Stimulated activated CD8-positive, alpha-beta memory T cell treated with anti-CD3 and anti-CD28 coated beads, Interleukin-7, amount 100 ng/mL, for 48 hours (primary cell): ENCODE data around the gene ERC1.
"Not testable (repeated sequence)": the region's sequence is repeated elsewhere in the genome, so short reads cannot be mapped to it uniquely, and the experiment has no call there.

Experiments
- DNase-seq, 2 donors: peaks; one replicate each; pipeline ENCODE4 v3.0.0-alpha.2; 2020; ENCODE audit warnings: low read depth in 1 of 2; ENCODE audit errors: extremely low read depth in 1 of 2

The ERC1 gene

DNA sequence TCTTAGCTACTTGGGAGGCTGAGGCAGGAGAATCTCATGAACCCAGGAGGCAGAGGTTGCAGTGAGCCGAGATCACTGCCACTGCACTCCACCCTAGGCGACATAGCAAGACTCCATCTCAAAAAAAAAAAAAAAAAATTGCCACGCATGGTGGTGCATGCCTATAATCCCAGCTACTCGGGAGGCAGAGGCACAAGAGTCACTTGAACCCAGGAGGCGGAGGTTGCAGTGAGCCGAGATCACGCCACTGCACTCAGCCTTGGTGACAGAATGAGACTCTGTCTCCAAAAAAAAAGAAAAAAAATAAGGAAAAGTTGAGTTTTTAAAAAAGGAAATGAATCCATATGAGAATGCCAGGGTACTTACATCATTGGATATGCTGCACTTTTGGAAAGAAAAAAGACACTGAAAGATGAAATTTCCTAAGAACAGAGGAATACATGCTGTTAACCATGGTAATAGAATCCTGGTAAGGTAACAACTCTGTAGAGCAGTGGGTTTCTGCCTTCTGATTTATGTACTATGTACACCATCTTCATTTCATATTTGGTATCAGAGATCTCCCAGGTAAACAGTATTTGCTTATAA is 222.7 kb downstream of the ERC1 start:
- no peak for DNase-seq

- no peak for DNase-seq
Measured at GRCh38 chr12:1216560-1216959, 225.5 kb downstream of the ERC1 start.

GRCh38 chr12:1217191-1217949 is 226.3 kb downstream of the ERC1 start:
- no peak for DNase-seq

DNA sequence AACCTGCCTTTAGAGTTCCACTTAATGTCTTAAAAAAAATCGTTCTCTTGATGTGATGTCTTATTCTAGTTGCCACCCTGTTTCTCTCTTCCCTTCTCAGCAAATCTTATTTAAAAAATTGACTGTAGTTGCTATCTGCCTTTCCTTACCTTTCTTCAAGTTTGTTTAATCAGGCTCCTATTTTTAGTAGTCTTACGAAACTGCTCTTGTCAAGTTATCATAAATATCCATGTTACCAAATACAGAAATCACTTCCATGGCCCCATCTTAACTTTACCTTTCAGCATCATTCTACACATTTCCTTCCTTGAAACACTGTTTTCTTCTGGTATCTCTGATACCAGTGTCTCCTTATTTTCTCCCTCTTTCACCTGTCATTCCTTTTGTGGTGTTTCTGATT is 227.3 kb downstream of the ERC1 start:
- no peak for DNase-seq

DNA sequence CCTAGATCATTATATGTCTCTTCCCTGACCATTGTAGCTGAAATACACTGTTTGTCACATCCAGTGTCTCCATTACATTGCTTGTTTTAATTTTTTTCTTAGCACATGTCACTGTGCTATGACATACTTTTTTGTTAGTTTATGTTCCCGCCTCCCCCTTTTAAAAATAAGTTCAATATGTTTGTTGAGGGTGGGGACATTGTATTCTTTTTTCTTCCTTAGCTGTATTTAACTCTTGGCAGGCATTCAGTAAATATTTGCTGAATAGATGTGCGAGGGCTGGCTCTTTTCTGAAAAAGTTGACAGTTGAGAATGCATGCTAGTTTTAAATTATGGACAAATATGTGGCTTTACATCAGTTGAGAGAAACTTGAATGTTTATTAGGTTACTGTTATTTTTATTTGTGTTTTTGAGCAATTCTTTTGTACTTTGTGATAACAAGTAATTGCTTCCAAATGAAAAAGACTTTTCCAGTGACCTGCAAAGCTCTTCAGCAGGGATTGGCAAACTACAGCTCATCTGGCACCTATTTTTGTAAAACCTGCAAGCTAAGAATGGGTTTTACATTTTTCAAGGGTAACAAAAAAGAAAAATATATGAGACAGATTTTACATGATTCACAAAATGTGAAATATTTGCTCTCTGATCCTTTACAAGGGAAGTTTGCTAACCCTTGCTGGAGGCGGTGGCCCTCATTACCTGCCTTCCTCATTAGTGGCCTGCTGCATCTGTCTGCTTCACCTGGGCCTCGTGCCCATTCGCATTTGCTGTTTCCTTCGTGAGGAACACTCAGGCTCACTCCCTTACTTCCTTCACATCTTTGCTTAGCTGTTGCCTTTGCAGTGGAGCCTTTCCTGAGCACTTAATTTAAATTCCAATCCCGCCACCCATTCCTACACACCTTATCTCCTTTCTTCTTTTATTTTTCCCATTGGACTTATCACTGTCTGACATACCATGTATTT is 229.4 kb downstream of the ERC1 start:
- DNase-seq = no peak

DNA sequence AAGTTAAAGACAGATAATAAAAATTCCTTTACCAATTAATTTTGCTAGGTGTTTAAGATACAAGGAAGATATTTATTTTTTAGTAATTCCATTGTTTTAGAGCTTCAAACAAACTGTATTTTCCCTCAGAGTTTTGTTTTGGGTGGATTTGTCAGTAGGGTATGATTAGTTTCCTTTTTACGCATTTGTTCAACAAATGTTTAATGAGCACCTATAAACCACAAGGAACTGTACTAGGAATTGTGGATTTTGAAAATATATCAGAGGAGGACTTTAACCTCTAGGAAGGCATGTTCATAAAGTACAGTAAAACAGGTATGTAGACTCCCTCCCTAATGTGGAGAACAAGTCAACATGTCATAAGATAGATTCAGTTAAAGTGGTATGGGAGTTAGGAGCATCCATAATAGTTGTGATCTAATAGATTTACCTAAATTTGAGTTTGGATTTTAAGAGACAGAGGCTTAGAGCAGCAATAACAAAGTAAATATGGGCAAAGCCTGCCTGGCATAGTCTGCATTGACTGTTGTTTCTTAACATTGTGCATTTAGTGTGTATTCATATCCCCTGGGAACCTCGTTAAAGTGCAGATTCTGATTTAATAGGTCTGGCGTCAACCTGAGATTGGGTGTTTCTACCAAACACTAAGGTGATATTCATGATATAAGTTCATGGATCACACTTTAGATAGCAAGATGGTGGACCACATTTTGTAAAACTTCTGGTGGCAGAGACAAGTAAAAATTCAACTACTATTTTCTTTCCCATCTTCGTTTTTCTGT is 232.0 kb downstream of the ERC1 start:
- no peak for DNase-seq

- no peak for DNase-seq
Measured at GRCh38 chr12:1226951-1227350, 235.9 kb downstream of the ERC1 start.

GRCh38 chr12:1234073-1234472 is 243.1 kb downstream of the ERC1 start:
- DNase-seq = no peak

GRCh38 chr12:1246637-1247036 is 255.6 kb downstream of the ERC1 start:
- no peak for DNase-seq

DNA sequence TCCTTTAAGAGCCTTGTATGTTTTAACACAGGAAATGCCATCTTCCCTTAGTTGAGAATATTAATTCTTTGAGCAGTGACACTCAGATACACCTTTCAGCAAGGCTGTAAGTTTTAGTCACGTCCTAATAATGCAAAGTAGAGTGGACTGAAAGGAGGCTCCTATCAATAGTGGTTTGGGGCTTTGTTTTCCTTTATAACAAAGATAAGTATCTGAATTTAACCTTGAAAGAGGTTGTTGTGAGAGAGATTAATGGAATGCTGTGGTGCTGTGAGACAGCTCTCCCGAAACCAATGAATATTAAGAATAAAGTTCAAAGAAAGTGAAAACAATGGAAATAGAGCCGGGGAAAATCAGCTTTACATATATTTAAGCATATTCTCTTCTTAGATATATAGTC is 259.6 kb downstream of the ERC1 start:
- no peak for DNase-seq

GRCh38 chr12:1252758-1253157 is 261.7 kb downstream of the ERC1 start:
- no peak for DNase-seq

DNA sequence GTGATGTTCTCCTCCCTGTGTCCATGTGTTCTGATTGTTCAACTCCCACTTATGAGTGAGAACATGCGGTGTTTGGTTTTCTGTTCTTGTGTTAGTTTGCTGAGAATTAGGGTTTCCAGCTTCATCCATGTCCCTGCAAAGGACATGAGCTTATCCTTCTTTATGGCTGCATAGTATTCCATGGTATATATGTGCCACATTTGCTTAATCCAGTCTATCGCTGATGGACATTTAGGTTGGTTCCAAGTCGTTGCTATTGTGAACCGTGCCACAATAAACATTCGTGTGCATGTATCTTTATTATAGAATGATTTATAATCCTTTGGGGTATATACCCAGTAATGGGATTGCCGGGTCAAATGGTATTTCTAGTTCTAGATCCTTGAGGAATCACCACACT is 264.1 kb downstream of the ERC1 start:
- DNase-seq = not testable (repeated sequence)

DNA sequence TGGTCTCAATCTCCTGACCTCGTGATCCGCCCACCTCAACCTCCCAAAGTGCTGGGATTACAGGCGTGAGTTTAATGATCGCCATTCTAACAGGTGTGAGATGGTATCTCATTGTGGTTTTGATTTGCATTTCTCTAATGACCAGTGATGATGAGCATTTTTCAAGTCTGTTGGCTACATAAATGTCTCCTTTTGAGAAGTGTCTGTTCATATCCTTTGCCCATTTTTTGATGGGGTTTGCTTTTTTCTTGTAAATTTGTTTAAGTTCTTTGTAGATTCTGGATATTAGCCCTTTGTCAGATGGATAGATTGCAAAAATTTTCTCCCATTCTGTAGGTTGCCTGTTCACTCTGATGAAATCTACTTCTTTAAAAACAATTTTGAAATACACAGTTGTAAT is 264.8 kb downstream of the ERC1 start:
- DNase-seq = not testable (repeated sequence)

- DNase-seq = no peak
Measured at GRCh38 chr12:1256285-1256684, 265.3 kb downstream of the ERC1 start.

DNA sequence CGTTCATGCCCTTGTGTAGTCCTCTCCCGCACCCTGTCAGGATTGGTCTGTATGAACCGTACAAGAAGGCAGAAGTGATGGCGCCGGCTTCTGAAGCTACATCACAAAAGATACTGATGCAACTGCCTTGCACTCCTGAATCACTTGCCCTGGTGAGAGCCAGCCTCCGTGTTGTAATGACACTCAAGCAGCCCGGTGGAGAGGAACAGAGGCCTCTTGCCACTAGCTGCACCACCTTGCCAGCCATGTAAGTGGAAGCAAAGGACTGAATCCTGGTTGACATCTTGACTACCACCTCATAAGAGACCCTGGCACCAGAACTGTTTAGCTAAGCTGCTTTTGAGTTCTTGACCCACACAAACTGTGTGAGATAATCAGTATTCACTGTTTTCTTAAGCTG is 266.0 kb downstream of the ERC1 start:
- DNase-seq = no peak

DNA sequence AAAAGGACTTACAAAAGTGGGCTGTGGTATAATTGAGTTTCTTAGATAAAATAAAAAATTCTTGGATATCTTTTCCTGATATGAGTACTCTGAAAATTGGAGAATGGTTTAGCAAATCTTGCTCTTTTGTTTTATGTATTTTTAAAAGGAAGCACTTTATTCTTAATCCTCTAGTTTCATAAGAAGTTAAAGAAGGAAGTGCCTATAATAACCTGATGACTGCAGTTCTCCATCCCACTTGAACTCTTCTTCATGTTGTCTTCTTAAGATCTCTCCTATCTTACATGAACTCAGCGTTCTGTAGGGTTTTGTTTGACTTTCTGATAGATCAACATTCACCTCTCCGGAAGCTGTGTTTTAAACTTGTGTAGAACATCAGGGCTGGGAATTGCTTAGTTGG is 271.0 kb downstream of the ERC1 start:
- DNase-seq = no peak

GRCh38 chr12:1267243-1267642 is 276.2 kb downstream of the ERC1 start:
- no peak for DNase-seq

GRCh38 chr12:1272142-1272541 is 281.1 kb downstream of the ERC1 start:
- DNase-seq = peak in 1 of 2 donors; percentile 11

DNA sequence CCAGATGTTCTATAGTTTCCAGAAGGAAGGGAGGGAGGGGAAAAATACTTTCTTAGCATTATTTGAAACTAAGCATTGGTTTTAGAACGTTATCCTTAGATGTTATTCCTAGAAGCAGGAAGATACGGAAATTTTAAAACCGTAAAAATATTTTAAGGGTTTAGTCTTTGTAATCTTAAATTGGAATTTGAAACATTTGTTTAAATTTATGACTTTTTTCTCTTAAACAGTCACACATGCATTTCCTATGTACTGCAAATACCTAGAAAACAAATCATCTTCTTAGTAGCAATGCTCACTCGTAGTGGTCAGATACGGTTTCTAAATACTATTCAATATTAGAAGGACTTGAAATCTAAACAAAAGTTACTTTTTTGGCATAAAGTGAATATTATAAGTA is 282.0 kb downstream of the ERC1 start:
- DNase-seq = no peak

DNA sequence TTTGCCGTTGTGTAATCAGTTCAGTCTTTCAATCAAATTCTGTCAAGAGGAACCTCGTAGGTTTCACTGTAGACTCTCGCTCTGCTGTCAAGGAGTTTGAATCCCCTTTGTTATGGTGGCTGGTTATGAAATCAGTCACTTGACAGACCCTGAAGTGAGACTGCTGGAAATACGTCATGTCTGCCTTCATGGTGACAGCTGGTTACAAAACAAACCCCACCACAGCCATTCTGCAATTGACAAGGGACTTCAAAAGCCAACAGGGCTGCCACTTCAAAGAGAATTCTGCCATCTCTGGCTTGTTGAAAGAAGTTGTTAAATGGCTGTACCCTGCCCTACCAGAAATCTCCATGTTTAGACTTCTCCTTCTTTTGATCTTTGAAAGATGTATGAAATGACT is 286.9 kb downstream of the ERC1 start:
- peak in 1 of 2 donors; percentile 9 for DNase-seq

DNA sequence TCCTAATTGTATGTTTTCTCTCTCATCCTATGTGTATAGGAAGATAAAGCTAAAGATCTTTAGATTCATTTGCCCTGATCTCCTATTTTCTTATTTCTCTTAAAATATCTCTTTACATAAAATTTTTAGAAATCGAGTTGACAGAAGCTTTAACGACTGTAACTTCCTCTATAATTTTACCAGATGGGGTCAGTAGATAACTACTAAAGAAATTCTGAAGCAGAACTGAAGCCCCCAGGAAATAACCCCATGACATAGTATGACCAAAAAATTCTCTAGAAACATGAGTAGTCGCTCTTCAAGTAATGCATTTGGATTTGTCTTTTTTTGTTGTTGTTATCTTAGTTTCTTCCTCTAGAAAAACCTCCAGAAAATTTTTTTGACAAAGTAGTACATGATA is 288.0 kb downstream of the ERC1 start:
- no peak for DNase-seq
